ENCODE data around the gene ZNF219. TPM values are rescaled to one million over a fixed set of nuclear protein-coding genes. Genes with fewer than 3 reads are reported as not detected.
A peak's percentile ranks its signal among the peaks of the same experiment; 100 is the strongest.

ZNF219 gene
- total and polyA plus RNA-seq, 2 of the 13 experiments (the other 11 are each of a cell fraction or from before 2014, with no cell fraction given), result 34.5 to 36.6 TPM

GRCh38 chr14:21070610-21071224 lies 27.7 kb downstream of the ZNF219 start (continued):
- TF ChIP-seq, protein P1, sequence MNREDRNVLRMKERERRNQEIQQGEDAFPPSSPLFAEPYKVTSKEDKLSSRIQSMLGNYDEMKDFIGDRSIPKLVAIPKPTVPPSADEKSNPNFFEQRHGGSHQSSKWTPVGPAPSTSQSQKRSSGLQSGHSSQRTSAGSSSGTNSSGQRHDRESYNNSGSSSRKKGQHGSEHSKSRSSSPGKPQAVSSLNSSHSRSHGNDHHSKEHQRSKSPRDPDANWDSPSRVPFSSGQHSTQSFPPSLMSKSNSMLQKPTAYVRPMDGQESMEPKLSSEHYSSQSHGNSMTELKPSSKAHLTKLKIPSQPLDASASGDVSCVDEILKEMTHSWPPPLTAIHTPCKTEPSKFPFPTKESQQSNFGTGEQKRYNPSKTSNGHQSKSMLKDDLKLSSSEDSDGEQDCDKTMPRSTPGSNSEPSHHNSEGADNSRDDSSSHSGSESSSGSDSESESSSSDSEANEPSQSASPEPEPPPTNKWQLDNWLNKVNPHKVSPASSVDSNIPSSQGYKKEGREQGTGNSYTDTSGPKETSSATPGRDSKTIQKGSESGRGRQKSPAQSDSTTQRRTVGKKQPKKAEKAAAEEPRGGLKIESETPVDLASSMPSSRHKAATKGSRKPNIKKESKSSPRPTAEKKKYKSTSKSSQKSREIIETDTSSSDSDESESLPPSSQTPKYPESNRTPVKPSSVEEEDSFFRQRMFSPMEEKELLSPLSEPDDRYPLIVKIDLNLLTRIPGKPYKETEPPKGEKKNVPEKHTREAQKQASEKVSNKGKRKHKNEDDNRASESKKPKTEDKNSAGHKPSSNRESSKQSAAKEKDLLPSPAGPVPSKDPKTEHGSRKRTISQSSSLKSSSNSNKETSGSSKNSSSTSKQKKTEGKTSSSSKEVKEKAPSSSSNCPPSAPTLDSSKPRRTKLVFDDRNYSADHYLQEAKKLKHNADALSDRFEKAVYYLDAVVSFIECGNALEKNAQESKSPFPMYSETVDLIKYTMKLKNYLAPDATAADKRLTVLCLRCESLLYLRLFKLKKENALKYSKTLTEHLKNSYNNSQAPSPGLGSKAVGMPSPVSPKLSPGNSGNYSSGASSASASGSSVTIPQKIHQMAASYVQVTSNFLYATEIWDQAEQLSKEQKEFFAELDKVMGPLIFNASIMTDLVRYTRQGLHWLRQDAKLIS (CRISPR knock-in tag; IDR thresholded peaks at IDR 0.05), result 0 out of 2 replicates have a peak, but pooled peaks have one; percentile 12
- TF ChIP-seq NR2F1 (CRISPR knock-in tag; IDR thresholded peaks at IDR 0.05) (peak in 1 of 2 experiments; percentile 51; a peak in 1 of 4 replicates), JUN (CRISPR knock-in tag; IDR thresholded peaks at IDR 0.05) (no peak), YY1 (IDR thresholded peaks at IDR 0.05; ENCODE audit: insufficient read depth, insufficient replicate concordance, low read depth, low read length) (peak; percentile 69), STAG1 (CRISPR knock-in tag; IDR thresholded peaks at IDR 0.05) (peak; percentile 20; the same call in 1 of the 2 replicates), ELF3 (CRISPR knock-in tag; IDR thresholded peaks at IDR 0.05) (no peak), HOXA7 (CRISPR knock-in tag; IDR thresholded peaks at IDR 0.05) (no peak), HNRNPK (IDR thresholded peaks at IDR 0.05; ENCODE audit: low read depth, low read length, poor library complexity, severe bottlenecking) (peak; percentile 38), ZSCAN29 (CRISPR knock-in tag; conservative IDR thresholded peaks at IDR 0.05) (0 out of 2 replicates have a peak, but pooled peaks have one; percentile 46), SYNCRIP (IDR thresholded peaks at IDR 0.05; ENCODE audit: insufficient read depth, low read depth, low read length) (no peak), TSC22D2 (CRISPR knock-in tag; IDR thresholded peaks at IDR 0.05; ENCODE audit: borderline replicate concordance) (0 out of 2 replicates have a peak, but pooled peaks have one; percentile 13), KDM5A (IDR thresholded peaks at IDR 0.05; ENCODE audit: borderline replicate concordance, low read length) (peak; percentile 50; the same call in 1 of the 2 replicates), ZNF746 (CRISPR knock-in tag; IDR thresholded peaks at IDR 0.05) (peak; percentile 58; the same call in 1 of the 2 replicates), EED (CRISPR knock-in tag; IDR thresholded peaks at IDR 0.05) (0 out of 2 replicates have a peak, but pooled peaks have one; percentile 11), THAP11 (CRISPR knock-in tag; IDR thresholded peaks at IDR 0.05) (0 out of 2 replicates have a peak, but pooled peaks have one; percentile 7), ZNF225 (CRISPR knock-in tag; IDR thresholded peaks at IDR 0.05) (peak; percentile 24; the same call in 1 of the 2 replicates), PITX1 (CRISPR knock-in tag; IDR thresholded peaks at IDR 0.05) (peak; percentile 36; the same call in 1 of the 2 replicates), NR2F6 (IDR thresholded peaks at IDR 0.05) (peak; percentile 74; the same call in 1 of the 2 replicates), NR2F6 (CRISPR knock-in tag; IDR thresholded peaks at IDR 0.05) (peak; percentile 82), SMAD9 (CRISPR knock-in tag; IDR thresholded peaks at IDR 0.05) (peak; percentile 29; the same call in 1 of the 2 replicates), ZSCAN20 (CRISPR knock-in tag; IDR thresholded peaks at IDR 0.05; ENCODE audit: borderline replicate concordance) (peak; percentile 65; the same call in 1 of the 2 replicates)
- TF ChIP-seq, protein P2, sequence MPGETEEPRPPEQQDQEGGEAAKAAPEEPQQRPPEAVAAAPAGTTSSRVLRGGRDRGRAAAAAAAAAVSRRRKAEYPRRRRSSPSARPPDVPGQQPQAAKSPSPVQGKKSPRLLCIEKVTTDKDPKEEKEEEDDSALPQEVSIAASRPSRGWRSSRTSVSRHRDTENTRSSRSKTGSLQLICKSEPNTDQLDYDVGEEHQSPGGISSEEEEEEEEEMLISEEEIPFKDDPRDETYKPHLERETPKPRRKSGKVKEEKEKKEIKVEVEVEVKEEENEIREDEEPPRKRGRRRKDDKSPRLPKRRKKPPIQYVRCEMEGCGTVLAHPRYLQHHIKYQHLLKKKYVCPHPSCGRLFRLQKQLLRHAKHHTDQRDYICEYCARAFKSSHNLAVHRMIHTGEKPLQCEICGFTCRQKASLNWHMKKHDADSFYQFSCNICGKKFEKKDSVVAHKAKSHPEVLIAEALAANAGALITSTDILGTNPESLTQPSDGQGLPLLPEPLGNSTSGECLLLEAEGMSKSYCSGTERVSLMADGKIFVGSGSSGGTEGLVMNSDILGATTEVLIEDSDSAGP (CRISPR knock-in tag; IDR thresholded peaks at IDR 0.05; ENCODE audit: borderline replicate concordance), result peak; percentile 70; the same call in 1 of the 2 replicates

Measured in HepG2 (cell line).